Activated T-cell treated with anti-CD3 and anti-CD28 coated beads, Interleukin-2, amount 50 U/mL, for 72 hours (primary cell): ENCODE data around the gene NUTM2D. TPM values are rescaled to one million over a fixed set of nuclear protein-coding genes. Genes with fewer than 3 reads are reported as not detected.
"Not testable (repeated sequence)": the region's sequence is repeated elsewhere in the genome, so short reads cannot be mapped to it uniquely, and the experiment has no call there.

Source experiments
- ATAC-seq, 2 donors: fragments of 150-1000 bp; cut with Tn5 transposase; replicated peaks in 1 of 2; 2 replicates each; pipeline ENCODE4 v1.10.0; 2021; ENCODE audit warnings: moderate library complexity in 2 of 2, mild to moderate bottlenecking in 1 of 2
- DNase-seq, 2 donors: peaks; one replicate each; pipeline ENCODE4 v3.0.0; 2021 to 2022; ENCODE audit warnings: mixed read lengths in 1 of 2
- H3K27ac Mint-ChIP-seq: one replicate; pipeline ENCODE4 v1.8.0; 2022; ENCODE audit warnings: mild to moderate bottlenecking, moderate library complexity, mixed read lengths
- H3K27me3 Mint-ChIP-seq: one replicate; pipeline ENCODE4 v1.8.0; 2022; ENCODE audit warnings: low read depth, mixed read lengths
- H3K36me3 Mint-ChIP-seq, 2 donors: one replicate each; pipeline ENCODE4 v1.8.0; 2022; ENCODE audit warnings: mixed read lengths in 2 of 2, mild to moderate bottlenecking in 1 of 2; ENCODE audit not compliant: insufficient read depth in 2 of 2
- H3K4me1 Mint-ChIP-seq: one replicate; pipeline ENCODE4 v1.8.0; 2022; ENCODE audit warnings: low read depth, mixed read lengths
- H3K4me3 Mint-ChIP-seq, 2 donors: one replicate each; pipeline ENCODE4 v1.8.0; 2022; ENCODE audit warnings: mild to moderate bottlenecking in 2 of 2, mixed read lengths in 2 of 2, moderate library complexity in 2 of 2
- H3K9me3 Mint-ChIP-seq, 2 donors: one replicate each; pipeline ENCODE4 v1.8.0; 2022; ENCODE audit warnings: mixed read lengths in 2 of 2
- total RNA-seq, 2 donors: library from RNA; stranded (reverse); gene quantifications; one replicate each; pipeline ENCODE4 v1.2.3, GENCODE V29; 2022

The NUTM2D gene
- total RNA-seq, 2 donors from 2014 or later: 1.5 to 1.6 TPM

- Mint-ChIP-seq H3K4me3 (peak overlapping the region; percentile 87 to 95), H3K4me1 (peaks cover 19% of the 10 kb centered on the region)
- H3K9me3 Mint-ChIP-seq, H3K27me3 Mint-ChIP-seq, H3K36me3 Mint-ChIP-seq, H3K27ac Mint-ChIP-seq: not testable (repeated sequence)
- DNase-seq: peak in 1 of 2 donors; percentile 11
- ATAC-seq: peak in 1 of 2 donors; percentile 16
Observed at GRCh38 chr10:87341546-87342142, 15.9 kb upstream of the NUTM2D start.

- H3K9me3 Mint-ChIP-seq, H3K27me3 Mint-ChIP-seq, H3K36me3 Mint-ChIP-seq, H3K27ac Mint-ChIP-seq: not testable (repeated sequence)
- DNase-seq (peak; percentile 67 to 79), ATAC-seq (peak; percentile 90)
- Mint-ChIP-seq H3K4me1 (peaks cover 19% of the 10 kb centered on the region), H3K4me3 (peak overlapping the region; percentile 62 to 71)
Observed at GRCh38 chr10:87342249-87342710, 15.3 kb upstream of the NUTM2D start.

GRCh38 chr10:87342711-87343258 is 14.8 kb upstream of the NUTM2D start:
- not testable (repeated sequence) for H3K9me3 Mint-ChIP-seq, H3K27me3 Mint-ChIP-seq, H3K36me3 Mint-ChIP-seq, H3K27ac Mint-ChIP-seq
- DNase-seq: peak; percentile 79 to 87
- Mint-ChIP-seq H3K4me3 (peak overlapping the region; percentile 62 to 71), H3K4me1 (peaks cover 19% of the 10 kb centered on the region)
- ATAC-seq: peak; percentile 82 to 84

GRCh38 chr10:87345743-87346142 is 11.8 kb upstream of the NUTM2D start:
- H3K9me3 Mint-ChIP-seq, H3K27me3 Mint-ChIP-seq, H3K4me1 Mint-ChIP-seq, DNase-seq, H3K36me3 Mint-ChIP-seq, H3K27ac Mint-ChIP-seq, ATAC-seq, H3K4me3 Mint-ChIP-seq: not testable (repeated sequence)

GRCh38 chr10:87350161-87350560 is 7.4 kb upstream of the NUTM2D start:
- DNase-seq, ATAC-seq, H3K27ac Mint-ChIP-seq: not testable (repeated sequence)

GRCh38 chr10:87352825-87353224 is 4.7 kb upstream of the NUTM2D start:
- not testable (repeated sequence) for H3K9me3 Mint-ChIP-seq

More at GRCh38 chr10:87350161-87350560, 7.4 kb upstream of the NUTM2D start:
- not testable (repeated sequence) for H3K27me3 Mint-ChIP-seq, H3K4me3 Mint-ChIP-seq, H3K4me1 Mint-ChIP-seq, H3K9me3 Mint-ChIP-seq, H3K36me3 Mint-ChIP-seq

GRCh38 chr10:87355110-87355509 is 2.4 kb upstream of the NUTM2D start:
- not testable (repeated sequence) for H3K4me1 Mint-ChIP-seq, DNase-seq, ATAC-seq, H3K9me3 Mint-ChIP-seq, H3K4me3 Mint-ChIP-seq, H3K27ac Mint-ChIP-seq, H3K36me3 Mint-ChIP-seq, H3K27me3 Mint-ChIP-seq

More at GRCh38 chr10:87352825-87353224, 4.7 kb upstream of the NUTM2D start:
- DNase-seq, H3K27ac Mint-ChIP-seq, ATAC-seq, H3K36me3 Mint-ChIP-seq, H3K4me3 Mint-ChIP-seq, H3K27me3 Mint-ChIP-seq, H3K4me1 Mint-ChIP-seq: not testable (repeated sequence)

GRCh38 chr10:87358159-87358558 is 615 bp downstream of the NUTM2D start:
- not testable (repeated sequence) for H3K27ac Mint-ChIP-seq, H3K9me3 Mint-ChIP-seq, ATAC-seq, H3K4me1 Mint-ChIP-seq, DNase-seq, H3K4me3 Mint-ChIP-seq, H3K27me3 Mint-ChIP-seq, H3K36me3 Mint-ChIP-seq

GRCh38 chr10:87369514-87370112 is 12.1 kb downstream of the NUTM2D start:
- not testable (repeated sequence) for H3K4me1 Mint-ChIP-seq, H3K27ac Mint-ChIP-seq, H3K27me3 Mint-ChIP-seq, DNase-seq, ATAC-seq, H3K9me3 Mint-ChIP-seq, H3K4me3 Mint-ChIP-seq, H3K36me3 Mint-ChIP-seq

GRCh38 chr10:87374091-87374490 is 16.5 kb downstream of the NUTM2D start:
- ATAC-seq, H3K27me3 Mint-ChIP-seq: not testable (repeated sequence)

GRCh38 chr10:87379115-87379514 is 21.6 kb downstream of the NUTM2D start:
- not testable (repeated sequence) for DNase-seq, H3K4me1 Mint-ChIP-seq, H3K27ac Mint-ChIP-seq, H3K9me3 Mint-ChIP-seq, H3K27me3 Mint-ChIP-seq, ATAC-seq, H3K36me3 Mint-ChIP-seq, H3K4me3 Mint-ChIP-seq

More at GRCh38 chr10:87374091-87374490, 16.5 kb downstream of the NUTM2D start:
- H3K9me3 Mint-ChIP-seq, H3K4me3 Mint-ChIP-seq, DNase-seq, H3K27ac Mint-ChIP-seq, H3K4me1 Mint-ChIP-seq, H3K36me3 Mint-ChIP-seq: not testable (repeated sequence)

- not testable (repeated sequence) for H3K4me3 Mint-ChIP-seq, DNase-seq, H3K9me3 Mint-ChIP-seq, H3K27ac Mint-ChIP-seq, ATAC-seq, H3K27me3 Mint-ChIP-seq, H3K36me3 Mint-ChIP-seq, H3K4me1 Mint-ChIP-seq
Observed at GRCh38 chr10:87383149-87383857, 25.8 kb downstream of the NUTM2D start.

- H3K9me3 Mint-ChIP-seq, DNase-seq, H3K27me3 Mint-ChIP-seq, H3K36me3 Mint-ChIP-seq, H3K27ac Mint-ChIP-seq, ATAC-seq, H3K4me3 Mint-ChIP-seq, H3K4me1 Mint-ChIP-seq: not testable (repeated sequence)
Observed at GRCh38 chr10:87384283-87384682, 26.7 kb downstream of the NUTM2D start.
